Measurements from ENCODE around the gene PHF19.

PHF19 gene

DNA sequence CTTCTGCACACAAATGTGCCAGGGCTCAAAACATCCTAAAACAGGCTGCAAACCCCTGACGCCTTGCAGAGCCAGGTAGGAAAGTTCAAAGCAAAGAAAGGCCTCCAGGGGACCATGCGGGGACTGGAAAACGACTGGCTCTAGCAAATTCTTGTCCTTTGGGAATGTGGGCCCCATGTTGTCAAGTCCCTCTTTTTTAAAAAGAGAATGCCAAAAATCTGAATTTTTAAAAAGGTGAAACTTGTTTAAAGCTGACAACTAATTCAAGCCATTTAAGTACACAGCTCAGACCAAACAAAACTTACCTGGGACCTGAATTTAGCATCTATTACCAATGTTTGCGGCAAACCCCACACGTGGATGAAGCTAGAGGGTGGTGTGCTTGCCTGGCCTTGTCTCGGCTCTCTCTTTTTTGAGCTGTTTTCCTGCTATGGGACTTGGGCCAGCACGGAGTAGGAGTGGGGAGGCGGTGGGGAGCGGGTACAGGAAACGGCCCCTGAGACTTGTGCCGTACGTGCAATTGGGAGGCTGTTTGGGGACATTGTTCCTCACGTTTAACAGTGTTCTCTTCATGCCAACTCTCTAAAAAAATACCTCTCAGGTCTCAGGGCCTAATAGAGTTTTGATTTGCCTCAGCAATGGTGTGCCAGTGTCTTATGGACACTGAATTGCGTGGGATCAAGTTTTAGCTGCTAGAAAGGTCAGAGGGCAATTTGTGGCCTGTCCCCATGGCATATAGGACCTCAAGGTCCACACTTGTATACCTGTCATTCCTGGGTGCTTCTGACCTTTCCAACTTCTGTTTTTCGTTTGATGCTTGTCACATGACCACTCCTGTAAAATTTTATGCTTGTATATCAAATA is 15.1 kb upstream of the PHF19 start:
- DNase-seq (ENCODE audit: low spot score), result no peak

DNA sequence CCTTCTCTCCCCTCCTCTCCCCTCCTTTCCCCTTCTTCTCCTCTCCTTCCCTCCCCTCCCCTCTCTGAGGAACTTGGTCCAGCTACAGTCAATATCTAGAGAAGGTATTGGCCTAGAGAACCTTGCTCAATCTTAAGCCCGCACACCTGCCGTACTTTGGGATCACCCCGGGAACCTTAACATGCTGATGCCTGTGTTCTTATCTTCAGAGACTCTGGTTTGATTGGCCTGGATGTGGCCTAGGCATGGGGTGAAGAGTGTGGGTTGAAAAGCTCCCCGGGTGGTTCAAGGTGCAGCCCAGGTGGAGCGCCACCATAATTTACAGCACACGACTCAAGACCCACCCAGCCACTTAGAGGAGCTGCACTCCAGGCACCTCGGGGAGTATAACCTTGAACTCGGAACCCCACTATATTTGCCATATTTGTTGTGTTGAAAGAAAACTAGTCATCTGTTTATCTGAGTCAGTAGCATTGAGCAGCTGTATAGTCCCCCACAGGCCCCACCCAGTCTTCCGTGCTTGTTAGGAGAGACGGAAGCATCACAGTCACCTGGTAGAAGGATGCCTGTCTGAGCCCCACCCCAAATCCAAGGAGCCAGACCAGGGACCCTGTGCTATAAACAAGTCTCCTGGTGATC is 14.4 kb upstream of the PHF19 start:
- no peak for DNase-seq (ENCODE audit: low spot score)

- no peak for DNase-seq (ENCODE audit: low spot score)
Measured at GRCh38 chr9:120890320-120891244, 13.6 kb upstream of the PHF19 start.

DNA sequence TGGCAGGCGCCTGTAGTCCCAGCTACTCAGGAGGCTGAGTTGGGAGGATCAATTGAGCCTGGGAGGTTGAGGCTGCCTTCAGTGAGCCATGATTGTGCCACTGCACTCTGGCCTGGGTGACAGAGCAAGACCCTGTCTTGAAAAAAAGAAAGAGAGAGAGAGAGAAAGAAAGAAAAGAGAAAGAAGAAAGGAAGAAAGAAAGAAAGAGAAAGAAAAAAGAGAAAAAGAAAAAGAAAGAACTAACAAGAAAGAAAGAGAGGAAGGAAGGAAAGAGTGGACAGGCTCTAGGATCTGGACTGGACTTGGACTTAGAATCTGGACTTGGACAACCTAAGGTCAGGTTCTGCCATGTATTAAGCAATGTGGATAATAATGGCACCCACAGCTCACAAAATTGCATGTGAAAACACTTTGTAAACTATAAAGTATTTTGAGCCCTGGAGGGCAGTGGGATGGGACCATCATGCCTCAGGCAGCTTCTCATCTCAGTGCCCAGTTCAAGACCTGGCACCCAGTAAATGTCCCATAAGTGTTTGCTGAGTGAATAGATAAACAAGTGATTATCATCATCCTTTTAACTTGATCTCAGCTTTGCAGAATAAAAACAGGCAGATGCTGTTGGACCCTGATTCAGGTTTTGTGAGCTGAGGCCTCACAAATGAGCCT is 12.8 kb upstream of the PHF19 start:
- DNase-seq (ENCODE audit: low spot score), result no peak

- DNase-seq (ENCODE audit: low spot score), result no peak
Measured at GRCh38 chr9:120888626-120889025, 11.6 kb upstream of the PHF19 start.

GRCh38 chr9:120886490-120886967 is 9.5 kb upstream of the PHF19 start:
- no peak for DNase-seq (ENCODE audit: low spot score)

GRCh38 chr9:120885958-120886357 is 9.0 kb upstream of the PHF19 start:
- DNase-seq (ENCODE audit: low spot score), result no peak

- DNase-seq (ENCODE audit: low spot score), result no peak
Measured at GRCh38 chr9:120885457-120885856, 8.5 kb upstream of the PHF19 start.

GRCh38 chr9:120883608-120883996 is 6.6 kb upstream of the PHF19 start:
- no peak for DNase-seq (ENCODE audit: low spot score)

- DNase-seq (ENCODE audit: low spot score), result no peak
Measured at GRCh38 chr9:120882935-120883607, 6.1 kb upstream of the PHF19 start.

DNA sequence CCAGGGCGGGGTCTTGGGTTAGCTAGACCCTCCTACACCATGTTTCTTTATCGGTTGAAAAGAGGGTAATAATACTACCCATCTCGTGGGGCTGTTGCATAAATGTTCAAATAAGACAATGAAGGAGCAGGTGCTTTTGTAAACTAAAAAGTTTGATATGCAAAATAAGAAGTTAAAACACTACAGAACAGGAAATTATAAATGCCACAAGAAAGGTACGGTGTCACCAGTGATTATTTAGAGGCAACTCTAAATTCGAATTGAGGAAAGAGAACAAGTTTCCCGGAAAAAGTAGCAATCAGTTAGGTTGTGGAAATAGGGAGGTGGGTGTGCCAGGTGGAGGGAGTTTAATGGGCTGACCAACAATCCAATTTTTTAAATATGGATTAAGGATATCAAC is 2.5 kb upstream of the PHF19 start:
- DNase-seq (ENCODE audit: low spot score), result no peak

DNA sequence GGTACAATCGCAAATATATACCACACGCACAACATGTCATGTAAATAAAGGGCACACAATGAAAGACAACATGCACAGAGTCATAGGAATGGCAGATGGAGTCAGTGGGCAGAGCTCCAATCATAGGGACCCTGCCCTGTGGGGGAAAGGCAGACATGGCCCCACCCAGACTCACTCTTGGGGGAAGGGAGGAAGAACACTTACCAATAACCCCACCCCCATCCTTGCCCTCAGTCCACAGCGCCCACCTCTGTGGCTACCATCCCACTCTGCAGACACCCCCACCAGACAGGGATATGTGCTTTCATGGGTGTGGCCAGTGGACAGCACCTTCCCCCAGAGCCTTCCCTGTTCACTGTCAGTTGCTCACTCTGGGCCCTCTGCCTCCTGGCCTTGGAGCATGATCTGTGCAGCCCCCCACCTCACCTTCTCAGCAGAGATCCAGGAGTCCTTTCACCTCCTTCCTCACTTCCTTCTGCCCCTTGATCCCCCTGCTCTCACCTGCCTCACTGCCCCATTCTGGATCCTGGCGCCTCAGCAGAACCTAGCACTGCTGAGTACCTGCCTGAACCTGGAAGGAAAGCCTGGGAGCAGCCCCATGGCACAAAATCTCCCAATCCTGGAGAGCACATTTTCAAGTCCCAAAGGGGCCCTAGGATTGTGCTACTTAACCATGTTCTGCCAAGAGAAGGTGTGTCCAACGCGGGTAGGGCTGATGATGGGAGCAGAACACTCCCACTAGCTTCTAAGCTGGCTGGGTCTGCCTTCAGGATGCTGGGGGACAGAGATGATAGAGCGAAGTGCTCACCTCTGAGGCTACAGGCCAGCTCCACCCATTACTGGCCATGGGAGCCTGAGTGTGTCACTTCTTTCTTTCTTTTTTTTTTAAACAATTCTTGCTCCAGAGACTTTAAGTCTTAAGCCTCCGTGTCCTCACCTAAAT is 1.5 kb upstream of the PHF19 start:
- DNase-seq (ENCODE audit: low spot score), result no peak

- DNase-seq (ENCODE audit: low spot score), result peak; percentile 76
Measured at GRCh38 chr9:120877276-120878034, 467 bp upstream of the PHF19 start.

DNA sequence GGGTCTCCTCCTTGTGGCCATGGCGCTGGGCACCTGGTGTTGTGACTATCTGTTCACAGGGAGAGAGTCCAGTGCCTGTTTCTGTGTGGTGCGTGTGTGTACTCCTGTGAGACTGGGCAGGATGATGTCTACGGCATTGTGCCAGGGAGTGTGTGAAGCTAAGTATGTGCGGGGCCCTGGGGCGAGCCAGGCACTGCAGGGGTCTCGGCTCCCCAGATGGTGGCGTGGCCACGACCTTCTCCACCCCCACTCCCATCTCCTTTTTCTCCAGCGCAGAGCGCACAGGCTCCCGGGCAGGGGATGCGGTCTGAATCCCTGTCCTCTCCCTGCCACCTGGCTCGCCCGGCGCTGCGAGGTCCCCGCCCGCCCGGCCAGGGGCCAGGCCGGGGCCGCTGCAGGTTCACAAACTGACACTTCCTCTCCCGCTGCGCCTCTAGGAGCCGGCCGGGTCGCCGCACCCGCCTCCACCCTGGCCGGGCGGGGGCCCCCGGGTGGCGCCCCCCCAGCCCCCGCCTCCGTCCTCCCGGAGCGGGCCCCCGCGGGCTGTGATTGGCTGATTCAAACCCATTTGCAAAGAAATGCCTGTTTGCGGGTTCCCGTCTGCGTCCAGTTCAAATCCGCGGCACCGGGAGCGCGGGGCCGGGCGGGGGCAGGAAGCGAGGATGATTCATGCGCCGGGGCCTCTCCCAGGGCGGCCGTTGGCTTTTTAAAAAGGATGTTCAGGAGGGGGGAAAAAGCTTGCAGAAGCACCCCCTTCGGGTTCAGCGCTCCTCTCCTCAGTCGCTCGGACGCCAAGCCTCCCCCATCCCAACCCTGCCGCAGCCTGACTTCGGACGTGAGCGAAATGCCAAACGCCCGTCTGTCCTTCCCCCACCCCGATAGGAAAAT is 790 bp downstream of the PHF19 start:
- DNase-seq (ENCODE audit: low spot score), result peak; percentile 84

DNA sequence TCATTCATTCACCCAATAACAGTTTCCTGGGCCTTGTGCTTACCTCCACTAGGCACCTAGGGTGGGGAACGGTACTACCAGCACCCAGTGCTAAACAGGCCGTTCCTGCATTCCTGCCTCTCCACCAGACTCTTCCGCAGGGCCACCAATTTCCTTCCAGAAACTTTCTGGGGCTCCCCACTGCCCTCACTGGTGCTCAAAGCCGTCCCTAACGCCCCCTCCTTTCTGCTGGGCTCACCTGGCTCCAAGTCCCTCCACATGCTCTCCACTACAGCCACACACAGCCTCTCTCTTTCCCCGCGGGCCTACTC is 1.4 kb downstream of the PHF19 start:
- no peak for DNase-seq (ENCODE audit: low spot score)

DNA sequence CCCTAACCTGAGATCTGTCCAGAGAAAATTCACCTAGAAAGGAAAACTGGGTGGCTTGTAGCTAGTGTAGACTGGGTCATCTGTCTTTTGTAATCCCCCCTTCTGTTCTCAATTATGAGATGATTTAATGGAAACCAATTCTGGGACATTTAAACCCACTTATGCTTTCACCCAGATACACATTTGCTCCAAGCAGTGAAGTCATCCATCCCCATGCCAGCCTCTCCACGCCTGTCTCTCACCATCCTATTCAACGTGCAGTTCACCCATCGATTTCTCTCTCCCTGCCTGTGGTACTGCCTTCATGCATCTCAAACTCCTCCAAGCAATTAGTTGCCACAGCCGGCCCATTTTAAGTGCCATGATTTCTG is 1.8 kb downstream of the PHF19 start:
- no peak for DNase-seq (ENCODE audit: low spot score)

- DNase-seq (ENCODE audit: low spot score), result no peak
Measured at GRCh38 chr9:120874226-120875194, 2.5 kb downstream of the PHF19 start.
